HepG2 (cell line): ENCODE measurements around the gene GRAMD4. TPM values are rescaled to one million over a fixed set of nuclear protein-coding genes. Genes with fewer than 3 reads are reported as not detected.

ENCODE experiments used
- polyA plus RNA-seq, 8 experiments: library from polyadenylated mRNA; depleted of rRNA in 3 of 8; stranded (reverse) in 7 of 8; unstranded in 1 of 8; fragments of >200 nt; fragmentation: Illumina TruSeq in 4 of 8; extraction: Trizol in 4 of 8; gene quantifications; 2 replicates each; pipeline versions ENCODE4 v1.2.1 to v1.2.3, GENCODE V29; 2011 to 2016; ENCODE audit warnings: low read depth in 4 of 8, missing spikeins in 1 of 8, mixed read lengths in 1 of 8; ENCODE audit not compliant: insufficient read depth in 1 of 8
- total RNA-seq, 5 experiments: library from RNA; depleted of rRNA; stranded (reverse); fragments of >200 nt; fragmentation: Illumina TruSeq; extraction: Trizol; gene quantifications; 2 replicates each; pipeline ENCODE4 v1.2.3, GENCODE V29; 2016; ENCODE audit warnings: low read depth in 1 of 5

The GRAMD4 gene
- total and polyA plus RNA-seq, 2 of the 13 experiments (the other 11 are each of a cell fraction or from before 2014, with no cell fraction given): 15.2 to 15.7 TPM

Other genes with a start within 250 kb of the GRAMD4 start
- 1.5 and 1.8 TPM in 2 replicates for gene CELSR1, start 82.8 kb upstream of the GRAMD4 start, total RNA-seq (2016; rRNA removed; fragmentation: Illumina TruSeq; extraction: Trizol)
- gene CELSR1, start 82.8 kb upstream of the GRAMD4 start, polyA plus RNA-seq (2011; rRNA removed): 0.78 and 0.84 TPM in 2 replicates
- 40.3 and 41.8 TPM in 2 replicates for gene CERK, start 117.9 kb downstream of the GRAMD4 start, total RNA-seq (2016; rRNA removed; fragmentation: Illumina TruSeq; extraction: Trizol)
- gene CERK, start 117.9 kb downstream of the GRAMD4 start, polyA plus RNA-seq (2011; rRNA removed): 41.9 and 49.5 TPM in 2 replicates
- gene TBC1D22A, start 142.3 kb downstream of the GRAMD4 start, total RNA-seq (2016; rRNA removed; fragmentation: Illumina TruSeq; extraction: Trizol): 17.3 and 17.6 TPM in 2 replicates
- gene TBC1D22A, start 142.3 kb downstream of the GRAMD4 start, polyA plus RNA-seq (2011; rRNA removed): 17.5 and 18.0 TPM in 2 replicates